Bronchial epithelial cell (primary cell): Measurements from ENCODE around the gene TAP2. TPM values are rescaled to one million over a fixed set of nuclear protein-coding genes. Genes with fewer than 3 reads are reported as not detected.

Experiments used
- DNase-seq: peaks from one replicate; pipeline ENCODE4 v3.0.0-alpha.2; 2010; ENCODE audit warnings: low read depth
- FAIRE-seq: peaks from 2 replicates; lab custom pipeline; 2011; peaks lifted over from hg19 to GRCh38; lab: Jason Lieb, UNC
- H3K27me3 ChIP-seq: 2 replicates; pipeline ENCODE4 v1.5.1; 2011; ENCODE audit warnings: low read length; ENCODE audit not compliant: control insufficient read depth, insufficient read depth
- H3K36me3 ChIP-seq: 2 replicates; pipeline ENCODE4 v1.5.1; 2011; ENCODE audit warnings: low read length; ENCODE audit not compliant: control insufficient read depth, insufficient read depth
- H3K4me3 ChIP-seq: 2 replicates; pipeline ENCODE4 v1.5.1; 2011; ENCODE audit warnings: mild to moderate bottlenecking, low read depth, low read length, control low read depth
- CTCF ChIP-seq: IDR thresholded peaks from 2 replicates; pipeline ENCODE4 v1.5.1; 2011; ENCODE audit warnings: mild to moderate bottlenecking, moderate library complexity, low read length, control low read depth, inconsistent platforms; ENCODE audit not compliant: insufficient read depth, severe bottlenecking
- total RNA-seq: library from RNA; depleted of rRNA; stranded (reverse); fragments of >200 nt; gene quantifications from 2 replicates; pipeline ENCODE4 v1.2.1, GENCODE V29; 2014

Gene TAP2
- total RNA-seq, 1 donor from 2014 or later = 25.0 TPM

GRCh38 chr6:32857156-32857891, 18.8 kb upstream of the TAP2 start:
- DNase-seq (no peak), FAIRE-seq (no peak)
- Histone ChIP-seq H3K27me3 (no peaks in the 10 kb centered on the region), H3K4me3 (no peak overlapping the region), H3K36me3 (no peaks in the 10 kb centered on the region)
- TF ChIP-seq CTCF = no peak

- FAIRE-seq (no peak), DNase-seq (no peak)
- no peak for TF ChIP-seq CTCF
- no peaks in the 10 kb centered on the region for H3K27me3 ChIP-seq
- H3K4me3 ChIP-seq = no peak overlapping the region
- peaks cover 6% of the 10 kb centered on the region for H3K36me3 ChIP-seq
These were observed 17.1 kb upstream of the TAP2 start for GRCh38 chr6:32855467-32856174.

- DNase-seq = no peak
- Histone ChIP-seq H3K27me3 (no peaks in the 10 kb centered on the region), H3K4me3 (peak overlapping the region; percentile 80), H3K36me3 (peaks cover 9% of the 10 kb centered on the region)
- no peak for TF ChIP-seq CTCF
- no peak for FAIRE-seq
These were observed 16.0 kb upstream of the TAP2 start for GRCh38 chr6:32854376-32855178.

- Histone ChIP-seq H3K36me3 (peaks cover 10% of the 10 kb centered on the region), H3K4me3 (peak within 1 kb of the TSS; percentile 80), H3K27me3 (no peaks in the 10 kb centered on the region)
- TF ChIP-seq CTCF = peak; percentile 95
- peak; percentile 85 for DNase-seq
- FAIRE-seq = no peak
These were observed 15.2 kb upstream of the TAP2 start, which contains the start of the genes PSMB9 and TAP1 for GRCh38 chr6:32853541-32854375. Gene PSMB9 (plus strand): TSS chr6:32854192. CDS start chr6:32854230, 38 bp downstream. Gene TAP1 (minus strand): TSS chr6:32853704. CDS start chr6:32853636, 68 bp downstream.
